Cardiac muscle cell (in vitro differentiated cells and primary cell): ENCODE measurements around the gene RBX1. TPM values are rescaled to one million over a fixed set of nuclear protein-coding genes. Genes with fewer than 3 reads are reported as not detected.

Source experiments
- DNase-seq, 2 donors: peaks; one replicate each; pipeline versions ENCODE4 v3.0.0 to v3.0.0-alpha.2; 2010 to 2017; ENCODE audit warnings: low read depth in 1 of 2, low spot score in 1 of 2
- H3K27ac ChIP-seq: fragments of 200-600 bp; sonication (generic); 2 replicates; pipeline ENCODE4 v1.5.1; 2016
- H3K27me3 ChIP-seq: fragments of 200-600 bp; sonication (generic); 2 replicates; pipeline ENCODE4 v1.6.0; 2016; ENCODE audit warnings: control low read depth
- H3K36me3 ChIP-seq: fragments of 200-600 bp; sonication (generic); 2 replicates; pipeline ENCODE4 v1.5.1; 2016; ENCODE audit warnings: control low read depth
- H3K4me1 ChIP-seq: fragments of 200-600 bp; sonication (generic); 2 replicates; pipeline ENCODE4 v1.8.1; 2017; ENCODE audit warnings: low read depth, mild to moderate bottlenecking, mixed run types
- H3K4me3 ChIP-seq: fragments of 200-600 bp; sonication (generic); 2 replicates; pipeline ENCODE4 v1.5.1; 2016; ENCODE audit warnings: mild to moderate bottlenecking
- H3K9me3 ChIP-seq: fragments of 200-600 bp; sonication (generic); 2 replicates; pipeline ENCODE4 v1.5.1; 2017; ENCODE audit warnings: low read depth, mild to moderate bottlenecking, control low read depth
- CTCF ChIP-seq: IDR thresholded peaks from 2 replicates; pipeline ENCODE4 v1.5.1; 2012; ENCODE audit warnings: low read depth, mild to moderate bottlenecking, low read length
- polyA plus RNA-seq: library from polyadenylated mRNA; unstranded; fragments of >200 nt; fragmentation: Nextera tagmentation; extraction: Ambion mirVana; gene quantifications from 2 replicates; pipeline ENCODE4 v1.2.1, GENCODE V29; 2016
- total RNA-seq: library from RNA; depleted of rRNA; stranded (reverse); fragments of >200 nt; gene quantifications from 2 replicates; pipeline ENCODE4 v1.2.3, GENCODE V29; 2016

The RBX1 gene
- total and polyA plus RNA-seq, 2 experiments from 2014 or later, result 86.4 to 356 TPM

- peaks cover 3% of the 10 kb centered on the region for H3K4me1 ChIP-seq
- peaks cover 19% of the 10 kb centered on the region for H3K36me3 ChIP-seq
- H3K4me3 ChIP-seq, result no peak overlapping the region
- no peak for DNase-seq
- TF ChIP-seq CTCF, result no peak
- no peaks in the 10 kb centered on the region for H3K9me3 ChIP-seq
- no peaks in the 10 kb centered on the region for H3K27me3 ChIP-seq
- H3K27ac ChIP-seq, result no peak overlapping the region
These were observed 7.1 kb downstream of the RBX1 start for GRCh38 chr22:40958299-40958698.

GRCh38 chr22:40960145-40960544 lies 9.0 kb downstream of the RBX1 start:
- no peaks in the 10 kb centered on the region for H3K9me3 ChIP-seq
- H3K27ac ChIP-seq, result peak overlapping the region; percentile 39
- H3K27me3 ChIP-seq, result no peaks in the 10 kb centered on the region
- no peak for TF ChIP-seq CTCF
- H3K4me1 ChIP-seq, result peaks cover 15% of the 10 kb centered on the region
- no peak overlapping the region for H3K4me3 ChIP-seq
- peaks cover 18% of the 10 kb centered on the region for H3K36me3 ChIP-seq
- DNase-seq, result no peak

GRCh38 chr22:40965936-40966725 lies 15.0 kb downstream of the RBX1 start:
- H3K27me3 ChIP-seq, result no peaks in the 10 kb centered on the region
- peaks cover 36% of the 10 kb centered on the region for H3K36me3 ChIP-seq
- H3K4me3 ChIP-seq, result no peak overlapping the region
- no peak overlapping the region for H3K27ac ChIP-seq
- TF ChIP-seq CTCF, result no peak
- H3K9me3 ChIP-seq, result no peaks in the 10 kb centered on the region
- DNase-seq, result no peak
- H3K4me1 ChIP-seq, result peaks cover 12% of the 10 kb centered on the region

DNA sequence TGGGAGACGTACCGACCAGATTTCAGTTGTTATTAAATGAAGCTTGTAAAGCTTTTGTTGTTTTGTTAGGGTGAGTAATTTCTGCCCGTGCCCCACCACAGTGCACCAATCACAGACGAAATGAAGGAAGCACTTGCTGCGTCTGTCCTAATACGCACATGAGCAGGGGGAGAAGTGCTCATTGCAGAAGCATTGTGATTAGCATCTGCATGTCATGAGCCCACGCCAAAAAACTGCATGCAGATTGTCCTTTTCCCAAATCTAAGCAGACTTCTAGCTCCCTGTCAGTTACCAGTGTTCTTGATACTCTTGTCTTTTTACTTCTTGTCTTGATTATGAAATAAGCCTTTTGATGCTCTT lies 15.5 kb downstream of the RBX1 start:
- Histone ChIP-seq H3K4me1 (peaks cover 12% of the 10 kb centered on the region), H3K27ac (no peak overlapping the region), H3K27me3 (no peaks in the 10 kb centered on the region), H3K4me3 (no peak overlapping the region), H3K9me3 (no peaks in the 10 kb centered on the region), H3K36me3 (peaks cover 36% of the 10 kb centered on the region)
- no peak for DNase-seq
- TF ChIP-seq CTCF, result no peak

DNA sequence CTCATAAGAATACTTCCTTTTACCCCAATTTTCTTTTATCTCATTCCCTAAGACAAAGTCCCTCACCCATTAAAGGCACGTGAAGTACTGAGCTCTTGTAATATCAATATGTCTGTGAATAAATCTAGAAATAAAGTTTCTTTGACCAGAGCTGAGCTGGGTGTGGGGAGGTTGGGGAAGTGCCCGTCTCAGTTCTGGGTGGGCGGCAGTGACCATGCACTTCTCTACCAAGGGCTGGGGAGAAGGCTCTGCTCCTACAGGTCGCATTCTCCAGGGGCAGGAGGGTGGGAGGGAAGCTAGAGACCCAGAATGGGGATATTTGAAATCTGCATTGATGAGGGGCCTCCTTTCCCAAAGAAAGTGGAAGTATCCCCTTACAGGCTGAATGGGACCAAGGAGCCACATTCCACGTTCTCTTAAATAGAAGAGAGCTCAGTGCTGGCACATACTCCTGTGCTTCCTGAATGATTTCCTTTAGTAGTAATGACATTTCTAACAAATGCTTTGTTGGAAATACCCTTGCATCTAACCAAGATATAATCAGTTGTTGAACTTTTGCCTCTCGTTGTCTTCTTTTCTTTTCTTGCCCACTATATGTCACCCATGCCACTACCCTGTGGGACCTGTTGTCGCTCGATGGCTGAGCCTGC lies 16.1 kb downstream of the RBX1 start:
- no peak overlapping the region for H3K27ac ChIP-seq
- peaks cover 12% of the 10 kb centered on the region for H3K4me1 ChIP-seq
- DNase-seq, result no peak
- no peaks in the 10 kb centered on the region for H3K27me3 ChIP-seq
- H3K9me3 ChIP-seq, result no peaks in the 10 kb centered on the region
- TF ChIP-seq CTCF, result no peak
- no peak overlapping the region for H3K4me3 ChIP-seq
- peaks cover 32% of the 10 kb centered on the region for H3K36me3 ChIP-seq
